ENCODE measurements around the gene PPT2. TPM values are rescaled to one million over a fixed set of nuclear protein-coding genes. Genes with fewer than 3 reads are reported as not detected.
A peak's percentile ranks its signal among the peaks of the same experiment; 100 is the strongest.
"Not testable (repeated sequence)": the region's sequence is repeated elsewhere in the genome, so short reads cannot be mapped to it uniquely, and the experiment has no call there.

PPT2 gene
- polyA plus RNA-seq, 1 donor from 2014 or later = 1.5 TPM

- peak overlapping the region; percentile 92 to 99 (median 96) for H3K4me3 Mint-ChIP-seq
- H3K9me3 Mint-ChIP-seq = no peaks in the 10 kb centered on the region
- peak overlapping the region; percentile 96 to 99 (median 96) for H3K27ac Mint-ChIP-seq
- H3K36me3 Mint-ChIP-seq = peaks cover 3% of the 10 kb centered on the region
- H3K4me1 Mint-ChIP-seq = peaks cover 34 to 36% (median 35%) of the 10 kb centered on the region in 3 donors
- H3K27me3 Mint-ChIP-seq = no peaks in the 10 kb centered on the region
Observed at GRCh38 chr6:32191696-32192607, 38.0 kb downstream of the PPT2 start.

GRCh38 chr6:32192608-32193039 is 38.7 kb downstream of the PPT2 start, which contains the start of gene GPSM3:
GPSM3 (minus strand) TSS chr6:32192643; CDS start chr6:32192513, 130 bp downstream.
- Mint-ChIP-seq H3K9me3 (no peaks in the 10 kb centered on the region), H3K27me3 (no peaks in the 10 kb centered on the region), H3K27ac (peak within 1 kb of the TSS; percentile 96 to 99 (median 96)), H3K36me3 (peaks cover 3% of the 10 kb centered on the region), H3K4me1 (peaks cover 31 to 34% (median 32%) of the 10 kb centered on the region in 3 donors), H3K4me3 (peak within 1 kb of the TSS; percentile 92 to 99 (median 96))

- not testable (repeated sequence) for H3K27me3 Mint-ChIP-seq, H3K9me3 Mint-ChIP-seq, H3K36me3 Mint-ChIP-seq
- Mint-ChIP-seq H3K27ac (peak overlapping the region; percentile 96 to 99 (median 96)), H3K4me1 (peaks cover 30 to 34% (median 31%) of the 10 kb centered on the region in 3 donors), H3K4me3 (peak overlapping the region; percentile 92 to 99 (median 96))
Observed at GRCh38 chr6:32193096-32193495, 39.2 kb downstream of the PPT2 start.

- peaks cover 3% of the 10 kb centered on the region for H3K36me3 Mint-ChIP-seq
- H3K9me3 Mint-ChIP-seq = no peaks in the 10 kb centered on the region
- H3K4me1 Mint-ChIP-seq = peaks cover 21 to 24% (median 22%) of the 10 kb centered on the region in 3 donors
- H3K4me3 Mint-ChIP-seq = peak overlapping the region in 3 of 4 donors; percentile 92 to 99 (median 98)
- no peaks in the 10 kb centered on the region for H3K27me3 Mint-ChIP-seq
- peak overlapping the region in 2 of 3 donors; percentile 91 to 96 for H3K27ac Mint-ChIP-seq
Observed at GRCh38 chr6:32194388-32194787, 40.4 kb downstream of the PPT2 start.

- Mint-ChIP-seq H3K27ac (peak overlapping the region; percentile 96 to 100 (median 99)), H3K4me3 (peak overlapping the region; percentile 92 to 99 (median 98)), H3K36me3 (peaks cover 3% of the 10 kb centered on the region), H3K27me3 (no peaks in the 10 kb centered on the region), H3K9me3 (no peaks in the 10 kb centered on the region), H3K4me1 (peaks cover 21 to 24% (median 22%) of the 10 kb centered on the region in 3 donors)
Observed at GRCh38 chr6:32194825-32195651, 41.1 kb downstream of the PPT2 start.

- peak overlapping the region; percentile 92 to 99 (median 98) for H3K4me3 Mint-ChIP-seq
- no peaks in the 10 kb centered on the region for H3K27me3 Mint-ChIP-seq
- H3K9me3 Mint-ChIP-seq = no peaks in the 10 kb centered on the region
- H3K4me1 Mint-ChIP-seq = peaks cover 21 to 24% (median 22%) of the 10 kb centered on the region in 3 donors
- H3K36me3 Mint-ChIP-seq = peaks cover 3% of the 10 kb centered on the region
- peak overlapping the region; percentile 96 to 100 (median 99) for H3K27ac Mint-ChIP-seq
Observed at GRCh38 chr6:32195652-32195901, 41.6 kb downstream of the PPT2 start.

GRCh38 chr6:32195902-32196681 is 42.2 kb downstream of the PPT2 start:
- H3K4me3 Mint-ChIP-seq = peak overlapping the region; percentile 92 to 99 (median 98)
- no peaks in the 10 kb centered on the region for H3K9me3 Mint-ChIP-seq
- H3K27me3 Mint-ChIP-seq = no peaks in the 10 kb centered on the region
- peaks cover 3% of the 10 kb centered on the region for H3K36me3 Mint-ChIP-seq
- peak overlapping the region; percentile 96 to 100 (median 99) for H3K27ac Mint-ChIP-seq
- peaks cover 21 to 24% (median 22%) of the 10 kb centered on the region in 3 donors for H3K4me1 Mint-ChIP-seq

- H3K9me3 Mint-ChIP-seq = no peaks in the 10 kb centered on the region
- peak overlapping the region; percentile 96 to 100 (median 99) for H3K27ac Mint-ChIP-seq
- peak overlapping the region; percentile 92 to 99 (median 98) for H3K4me3 Mint-ChIP-seq
- no peaks in the 10 kb centered on the region for H3K27me3 Mint-ChIP-seq
- peaks cover 21 to 24% (median 22%) of the 10 kb centered on the region in 3 donors for H3K4me1 Mint-ChIP-seq
- H3K36me3 Mint-ChIP-seq = no peaks in the 10 kb centered on the region
Observed at GRCh38 chr6:32196682-32197616, 43.0 kb downstream of the PPT2 start.

GRCh38 chr6:32198345-32198696 is 44.4 kb downstream of the PPT2 start:
- peak overlapping the region in 1 of 3 donors; percentile 96 for H3K27ac Mint-ChIP-seq
- no peaks in the 10 kb centered on the region for H3K27me3 Mint-ChIP-seq
- no peaks in the 10 kb centered on the region for H3K9me3 Mint-ChIP-seq
- H3K4me1 Mint-ChIP-seq = peaks cover 19 to 24% (median 22%) of the 10 kb centered on the region in 3 donors
- H3K36me3 Mint-ChIP-seq = no peaks in the 10 kb centered on the region
- H3K4me3 Mint-ChIP-seq = peak overlapping the region in 2 of 4 donors; percentile 68 to 92

- peak overlapping the region in 1 of 4 donors; percentile 92 for H3K4me3 Mint-ChIP-seq
Observed at GRCh38 chr6:32198866-32199265, 44.9 kb downstream of the PPT2 start.

GRCh38 chr6:32200711-32201475 is 47.0 kb downstream of the PPT2 start:
- Mint-ChIP-seq H3K36me3 (no peaks in the 10 kb centered on the region), H3K27ac (peak overlapping the region in 1 of 3 donors; percentile 42)

More at GRCh38 chr6:32198866-32199265, 44.9 kb downstream of the PPT2 start:
- Mint-ChIP-seq H3K4me1 (peaks cover 14 to 19% (median 17%) of the 10 kb centered on the region in 3 donors), H3K27me3 (no peaks in the 10 kb centered on the region), H3K36me3 (no peaks in the 10 kb centered on the region), H3K27ac (peak overlapping the region in 1 of 3 donors; percentile 70), H3K9me3 (peaks cover 0 to 2% (median 0%) of the 10 kb centered on the region in 3 donors)

GRCh38 chr6:32202186-32202585 is 48.2 kb downstream of the PPT2 start:
- peak overlapping the region in 1 of 3 donors; percentile 67 for H3K27ac Mint-ChIP-seq
- no peaks in the 10 kb centered on the region for H3K36me3 Mint-ChIP-seq
- peaks cover 0 to 2% (median 0%) of the 10 kb centered on the region in 3 donors for H3K9me3 Mint-ChIP-seq
- H3K4me1 Mint-ChIP-seq = peaks cover 1 to 6% (median 2%) of the 10 kb centered on the region in 3 donors
- peaks cover 3% of the 10 kb centered on the region for H3K27me3 Mint-ChIP-seq
- no peak overlapping the region for H3K4me3 Mint-ChIP-seq

More at GRCh38 chr6:32200711-32201475, 47.0 kb downstream of the PPT2 start:
- H3K27me3 Mint-ChIP-seq = peaks cover 3% of the 10 kb centered on the region
- H3K9me3 Mint-ChIP-seq = peaks cover 0 to 2% (median 0%) of the 10 kb centered on the region in 3 donors
- peak overlapping the region in 1 of 4 donors; percentile 41 for H3K4me3 Mint-ChIP-seq
- H3K4me1 Mint-ChIP-seq = peaks cover 6 to 7% (median 6%) of the 10 kb centered on the region in 3 donors
